IPS-20b (cell line): ENCODE results near the gene RFXAP.
"Not testable (repeated sequence)": the region's sequence is repeated elsewhere in the genome, so short reads cannot be mapped to it uniquely, and the experiment has no call there.

Experiments used
- H3K27ac ChIP-seq: one replicate; pipeline ENCODE4 v1.5.1; 2013; ENCODE audit warnings: low read length
- H3K27me3 ChIP-seq: 2 replicates; pipeline ENCODE4 v1.6.1; 2013; ENCODE audit warnings: mild to moderate bottlenecking, low read length, inconsistent platforms; ENCODE audit not compliant: insufficient read depth
- H3K36me3 ChIP-seq: 2 replicates; pipeline ENCODE4 v1.6.1; 2013; ENCODE audit warnings: low read depth, mild to moderate bottlenecking, inconsistent platforms, low read length, moderate library complexity; ENCODE audit not compliant: insufficient read depth
- H3K4me1 ChIP-seq: 2 replicates; pipeline ENCODE4 v1.6.1; 2013; ENCODE audit warnings: mild to moderate bottlenecking, control low read depth, inconsistent platforms, low read length, moderate library complexity; ENCODE audit not compliant: insufficient read depth
- H3K4me3 ChIP-seq: 2 replicates; pipeline ENCODE4 v1.5.1; 2013; ENCODE audit warnings: mild to moderate bottlenecking, low read length, inconsistent platforms
- H3K9ac ChIP-seq: 2 replicates; pipeline ENCODE4 v1.6.1; 2013; ENCODE audit warnings: low read depth, mild to moderate bottlenecking, inconsistent platforms, low read length, moderate library complexity
- H3K9me3 ChIP-seq: 2 replicates; pipeline ENCODE4 v1.6.1; 2013; ENCODE audit warnings: mild to moderate bottlenecking, low read depth, low read length, inconsistent platforms; ENCODE audit not compliant: insufficient read depth

Gene RFXAP, protein sequence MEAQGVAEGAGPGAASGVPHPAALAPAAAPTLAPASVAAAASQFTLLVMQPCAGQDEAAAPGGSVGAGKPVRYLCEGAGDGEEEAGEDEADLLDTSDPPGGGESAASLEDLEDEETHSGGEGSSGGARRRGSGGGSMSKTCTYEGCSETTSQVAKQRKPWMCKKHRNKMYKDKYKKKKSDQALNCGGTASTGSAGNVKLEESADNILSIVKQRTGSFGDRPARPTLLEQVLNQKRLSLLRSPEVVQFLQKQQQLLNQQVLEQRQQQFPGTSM

DNA sequence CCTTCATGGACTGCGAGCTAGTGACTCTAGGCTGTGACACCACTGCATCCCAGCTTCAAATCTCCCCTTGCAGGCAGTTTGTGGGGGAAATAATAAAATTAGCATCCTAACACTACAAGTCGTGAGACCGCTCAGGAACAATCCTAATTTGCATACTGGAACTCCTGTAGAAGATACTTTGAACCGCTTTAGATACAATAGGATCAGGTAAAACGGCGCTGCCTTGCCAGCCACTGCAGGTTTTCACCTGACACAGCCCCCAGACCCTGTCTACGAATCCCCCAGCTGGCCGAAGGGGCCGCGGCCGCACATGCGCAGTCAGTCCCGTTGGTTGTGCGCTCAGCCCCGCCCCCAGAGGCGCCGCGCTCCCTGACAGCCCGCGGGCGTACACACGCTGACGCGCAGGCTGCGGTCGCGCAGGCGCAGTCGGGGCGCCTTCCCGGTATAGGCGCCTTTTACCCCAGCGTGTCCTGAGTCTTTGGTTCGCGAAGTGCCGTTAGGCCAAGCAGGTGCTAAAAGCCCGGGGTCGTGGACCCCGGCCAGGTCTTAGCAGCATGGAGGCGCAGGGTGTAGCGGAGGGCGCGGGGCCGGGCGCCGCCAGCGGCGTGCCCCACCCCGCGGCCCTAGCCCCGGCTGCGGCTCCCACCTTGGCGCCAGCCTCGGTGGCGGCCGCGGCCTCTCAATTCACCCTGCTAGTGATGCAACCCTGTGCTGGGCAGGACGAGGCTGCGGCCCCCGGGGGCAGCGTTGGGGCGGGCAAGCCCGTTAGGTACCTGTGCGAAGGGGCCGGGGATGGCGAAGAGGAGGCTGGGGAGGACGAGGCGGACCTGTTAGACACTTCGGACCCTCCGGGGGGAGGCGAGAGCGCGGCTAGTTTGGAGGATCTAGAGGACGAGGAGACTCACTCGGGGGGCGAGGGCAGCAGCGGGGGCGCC lies at the start of gene RFXAP:
Gene RFXAP, plus strand, starts transcription at position 419 of the 935 bp plus-strand sequence. Its CDS starts 136 bp downstream, at position 555.
- peak within 1 kb of the TSS; percentile 85 for H3K4me3 ChIP-seq

DNA sequence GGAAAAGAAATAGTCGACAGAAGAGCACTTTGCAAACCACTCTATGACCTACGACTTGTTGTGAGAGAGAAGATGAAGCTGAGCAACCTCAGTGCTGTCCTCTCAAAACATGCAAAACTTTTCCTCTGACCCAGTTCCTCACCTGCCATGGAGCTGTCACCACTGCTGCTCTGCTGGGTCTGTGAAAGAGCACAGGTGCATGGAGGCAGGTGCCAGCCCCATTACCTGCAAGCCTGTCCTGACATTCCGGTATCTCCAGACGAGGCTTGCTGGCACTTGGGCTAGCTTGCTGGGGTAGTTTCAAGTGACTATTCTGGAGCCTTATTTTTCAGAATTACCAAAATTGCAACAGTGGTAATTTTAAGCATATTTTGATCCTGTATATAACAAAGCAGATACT lies 49.5 kb upstream of the RFXAP start:
- no peaks in the 10 kb centered on the region for H3K36me3 ChIP-seq
- H3K4me3 ChIP-seq, result no peak overlapping the region
- H3K4me1 ChIP-seq, result peaks cover 7% of the 10 kb centered on the region; the same call in 1 of the 2 replicates
- H3K27me3 ChIP-seq, result no peaks in the 10 kb centered on the region
- H3K9me3 ChIP-seq, result 0 out of 2 replicates have a peak, but pooled peaks cover 3% of the 10 kb centered on the region
- no peak overlapping the region for H3K27ac ChIP-seq
- no peak overlapping the region for H3K9ac ChIP-seq

More for the DNA sequence above, at the start of gene RFXAP:
- H3K27me3 ChIP-seq, result peaks cover 9% of the 10 kb centered on the region; the same call in 1 of the 2 replicates
- peak within 1 kb of the TSS; percentile 76; the same call in 1 of the 2 replicates for H3K9ac ChIP-seq
- H3K27ac ChIP-seq, result no peak within 1 kb of the TSS
- no peaks in the 10 kb centered on the region for H3K9me3 ChIP-seq
- peaks cover 14% of the 10 kb centered on the region; the same call in 1 of the 2 replicates for H3K4me1 ChIP-seq
- H3K36me3 ChIP-seq, result no peaks in the 10 kb centered on the region

DNA sequence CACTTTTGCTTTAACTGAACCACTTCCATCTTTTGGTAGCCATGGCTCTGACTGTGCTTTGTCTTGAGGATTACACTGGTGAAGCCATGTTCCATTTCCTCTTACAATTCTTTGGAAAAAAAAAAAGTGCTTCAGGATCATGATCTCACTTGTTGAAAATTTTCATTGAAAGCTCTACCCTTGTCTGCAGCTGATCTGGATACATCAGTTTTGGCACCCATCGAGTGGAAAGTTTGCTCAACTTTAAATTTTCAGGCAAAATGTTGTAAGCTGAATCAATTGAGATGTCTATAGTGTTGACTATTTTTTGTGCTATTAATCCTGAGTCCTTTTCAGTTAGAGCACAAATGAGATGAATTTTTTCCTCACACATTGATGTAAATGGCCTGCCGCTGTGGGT lies 48.3 kb upstream of the RFXAP start:
- H3K36me3 ChIP-seq, result no peaks in the 10 kb centered on the region
- H3K4me3 ChIP-seq, result no peak overlapping the region
- 0 out of 2 replicates have a peak, but pooled peaks cover 3% of the 10 kb centered on the region for H3K9me3 ChIP-seq
- no peak overlapping the region for H3K27ac ChIP-seq
- H3K27me3 ChIP-seq, result no peaks in the 10 kb centered on the region
- H3K9ac ChIP-seq, result no peak overlapping the region
- peaks cover 7% of the 10 kb centered on the region; the same call in 1 of the 2 replicates for H3K4me1 ChIP-seq

DNA sequence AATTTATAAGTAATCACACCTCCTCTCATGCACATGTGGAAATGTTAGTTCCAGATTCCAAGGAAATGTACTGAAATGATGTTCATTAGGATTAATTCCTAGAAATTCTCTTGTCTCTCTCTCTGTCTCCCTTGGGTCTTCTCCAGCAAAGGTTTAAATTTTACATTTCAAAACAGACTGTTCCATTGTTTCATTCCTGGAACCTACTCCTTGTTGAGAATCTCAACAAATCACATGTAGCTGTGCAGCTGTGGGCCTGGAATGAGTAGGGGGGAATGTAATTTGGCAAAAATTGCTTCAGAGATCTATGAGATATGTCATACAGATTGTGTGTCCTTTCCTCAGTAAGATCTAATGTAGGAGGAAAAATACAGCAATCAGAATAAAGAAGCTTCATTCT lies 46.2 kb upstream of the RFXAP start:
- no peaks in the 10 kb centered on the region for H3K27me3 ChIP-seq

DNA sequence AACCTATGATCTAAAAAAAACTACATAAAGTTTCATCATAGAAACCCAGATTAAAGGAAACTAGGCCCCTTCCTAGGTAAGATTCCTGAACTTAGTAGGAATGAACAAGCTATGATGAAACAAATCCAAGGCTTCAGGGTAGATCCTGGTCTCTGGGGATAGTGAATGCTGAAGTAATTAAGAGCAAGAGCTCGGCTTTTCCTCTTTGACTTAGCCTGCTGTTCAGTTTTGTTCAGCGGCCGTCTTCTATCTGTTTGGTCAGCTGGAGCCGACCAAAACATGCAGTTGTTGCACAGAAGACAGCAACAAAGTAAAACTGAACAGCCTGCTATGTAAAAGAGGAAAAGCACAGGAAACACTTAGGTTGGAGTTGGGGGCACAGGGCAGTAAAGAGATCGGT lies 44.1 kb upstream of the RFXAP start:
- Histone ChIP-seq H3K4me3 (no peak overlapping the region), H3K27me3 (no peaks in the 10 kb centered on the region), H3K4me1 (peaks cover 18% of the 10 kb centered on the region; the same call in 1 of the 2 replicates), H3K36me3 (no peaks in the 10 kb centered on the region), H3K9me3 (no peaks in the 10 kb centered on the region), H3K27ac (no peak overlapping the region), H3K9ac (no peak overlapping the region)

More for the DNA sequence above, 46.2 kb upstream of the RFXAP start:
- no peak overlapping the region for H3K27ac ChIP-seq
- H3K4me3 ChIP-seq, result no peak overlapping the region
- H3K4me1 ChIP-seq, result peaks cover 11% of the 10 kb centered on the region; the same call in 1 of the 2 replicates
- no peaks in the 10 kb centered on the region for H3K36me3 ChIP-seq
- H3K9me3 ChIP-seq, result no peaks in the 10 kb centered on the region
- H3K9ac ChIP-seq, result no peak overlapping the region

DNA sequence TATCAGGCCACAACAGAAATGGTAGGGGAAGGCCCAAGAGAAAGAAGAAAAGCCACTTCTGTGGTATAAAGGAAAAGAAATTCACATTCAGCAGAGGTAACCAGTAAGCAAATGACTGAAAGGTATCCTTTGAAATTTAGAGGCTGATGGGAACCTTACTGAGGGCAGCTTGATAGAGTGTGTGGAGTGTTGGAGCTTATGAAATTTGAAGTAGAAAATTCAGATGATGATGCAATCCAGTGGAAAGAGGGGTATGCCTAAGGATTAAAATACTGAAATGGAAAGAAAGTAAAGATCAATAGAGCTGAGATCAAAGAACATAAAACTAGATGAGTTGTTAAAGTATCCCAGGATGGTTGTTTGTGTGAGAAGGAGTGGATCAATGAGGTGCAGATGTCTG lies 42.8 kb upstream of the RFXAP start:
- no peak overlapping the region for H3K9ac ChIP-seq
- peaks cover 18% of the 10 kb centered on the region; the same call in 1 of the 2 replicates for H3K4me1 ChIP-seq
- no peaks in the 10 kb centered on the region for H3K9me3 ChIP-seq
- H3K36me3 ChIP-seq, result no peaks in the 10 kb centered on the region
- H3K27me3 ChIP-seq, result no peaks in the 10 kb centered on the region
- no peak overlapping the region for H3K27ac ChIP-seq
- no peak overlapping the region for H3K4me3 ChIP-seq

DNA sequence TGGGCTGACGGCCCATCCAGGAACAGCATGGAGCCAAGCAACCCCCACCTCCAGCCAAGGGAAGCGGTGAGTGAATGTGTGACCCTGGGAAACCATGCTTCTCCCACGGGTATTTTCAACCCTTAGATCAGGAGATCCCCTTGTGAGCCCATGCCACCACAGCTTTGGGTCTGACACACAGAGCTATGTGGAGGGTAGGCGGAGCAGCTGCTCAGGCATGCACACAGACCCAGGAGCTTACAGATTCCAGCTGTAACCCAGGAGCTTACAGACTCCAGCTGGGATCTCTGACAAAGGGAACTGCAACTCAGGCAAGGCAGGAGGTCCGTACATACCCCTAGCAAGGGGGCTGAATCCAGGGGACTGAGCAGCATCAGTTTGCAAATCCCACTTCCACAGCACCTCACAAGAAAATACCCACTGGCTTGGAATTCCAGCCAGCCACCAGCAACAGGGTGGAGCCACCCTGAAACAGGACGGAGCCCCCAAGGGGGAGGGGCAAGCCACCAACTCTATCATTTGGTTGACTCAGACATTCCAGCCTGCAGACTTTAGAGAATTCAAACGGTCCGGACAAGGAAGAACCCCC lies 40.8 kb upstream of the RFXAP start:
- Histone ChIP-seq H3K9me3 (no peaks in the 10 kb centered on the region), H3K36me3 (no peaks in the 10 kb centered on the region), H3K4me3 (0 out of 2 replicates have a peak overlapping the region, but pooled peaks have one; percentile 21), H3K9ac (no peak overlapping the region), H3K27ac (no peak overlapping the region), H3K27me3 (no peaks in the 10 kb centered on the region), H3K4me1 (peaks cover 15% of the 10 kb centered on the region; the same call in 1 of the 2 replicates)

DNA sequence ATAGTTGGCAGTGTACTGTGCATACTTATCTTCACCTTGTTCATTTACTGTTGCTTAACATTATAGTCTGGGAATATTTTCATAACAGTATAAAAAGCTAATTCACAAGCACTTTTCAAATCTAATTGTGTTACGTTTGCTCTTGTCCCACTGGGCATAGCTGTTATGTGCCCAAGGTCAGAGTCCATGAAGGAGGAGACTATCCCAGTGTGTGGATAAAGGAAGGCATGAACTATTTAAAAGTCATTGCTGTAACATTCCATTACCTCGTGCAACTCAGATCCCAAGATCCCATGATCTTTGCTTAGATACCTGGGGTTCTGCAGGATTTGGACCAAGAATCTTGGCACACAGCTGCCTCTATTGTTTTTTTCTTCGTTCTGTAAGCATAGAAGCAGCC lies 35.1 kb upstream of the RFXAP start:
- H3K4me3 ChIP-seq, result no peak overlapping the region
- 0 out of 2 replicates have a peak, but pooled peaks cover 3% of the 10 kb centered on the region for H3K4me1 ChIP-seq
- no peak overlapping the region for H3K9ac ChIP-seq
- H3K27me3 ChIP-seq, result no peaks in the 10 kb centered on the region
- no peaks in the 10 kb centered on the region for H3K36me3 ChIP-seq
- no peak overlapping the region for H3K27ac ChIP-seq
- no peaks in the 10 kb centered on the region for H3K9me3 ChIP-seq

DNA sequence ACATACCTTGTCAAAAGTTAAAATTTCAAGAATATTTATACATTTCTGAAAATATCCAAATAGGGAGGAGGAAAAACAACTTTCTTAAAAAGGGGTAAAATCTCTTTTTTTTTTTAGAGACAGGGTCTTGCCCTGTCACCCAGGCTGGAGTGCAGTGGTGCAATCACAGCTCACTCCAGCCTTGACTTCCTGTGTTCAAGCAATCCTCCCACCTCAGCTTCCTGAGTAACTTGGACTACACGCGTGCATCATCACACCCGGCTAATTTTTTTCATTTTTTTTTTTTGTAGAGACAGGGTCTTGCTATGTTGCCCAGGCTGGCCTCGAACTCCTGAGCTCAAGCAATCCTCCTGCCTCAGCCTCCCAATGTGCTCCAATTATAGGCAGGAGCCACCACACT lies 32.8 kb upstream of the RFXAP start:
- not testable (repeated sequence) for H3K9ac ChIP-seq, H3K4me3 ChIP-seq, H3K27me3 ChIP-seq, H3K9me3 ChIP-seq, H3K27ac ChIP-seq, H3K36me3 ChIP-seq, H3K4me1 ChIP-seq

DNA sequence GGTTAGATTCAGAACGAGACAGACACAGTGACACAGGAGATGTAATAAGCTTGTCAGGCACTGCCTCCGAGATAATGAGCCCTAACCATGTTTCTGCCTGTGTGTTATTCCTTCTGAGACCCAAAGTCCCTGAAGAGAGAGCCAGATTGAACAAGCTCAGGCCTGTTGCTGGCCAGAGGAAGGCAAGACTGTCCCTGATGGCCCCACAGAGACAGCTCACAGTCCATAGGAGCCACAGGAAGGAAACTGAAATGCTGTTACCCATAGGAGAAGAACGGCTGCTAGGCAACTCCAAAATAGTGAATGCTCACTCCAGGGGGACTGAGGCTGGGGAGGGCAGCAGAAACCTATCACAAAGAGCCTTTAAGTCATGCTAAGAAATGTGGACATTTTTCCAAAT lies 31.8 kb upstream of the RFXAP start:
- Histone ChIP-seq H3K9ac (no peak overlapping the region), H3K36me3 (no peaks in the 10 kb centered on the region), H3K27me3 (no peaks in the 10 kb centered on the region), H3K9me3 (no peaks in the 10 kb centered on the region), H3K4me3 (no peak overlapping the region), H3K4me1 (no peaks in the 10 kb centered on the region), H3K27ac (no peak overlapping the region)

DNA sequence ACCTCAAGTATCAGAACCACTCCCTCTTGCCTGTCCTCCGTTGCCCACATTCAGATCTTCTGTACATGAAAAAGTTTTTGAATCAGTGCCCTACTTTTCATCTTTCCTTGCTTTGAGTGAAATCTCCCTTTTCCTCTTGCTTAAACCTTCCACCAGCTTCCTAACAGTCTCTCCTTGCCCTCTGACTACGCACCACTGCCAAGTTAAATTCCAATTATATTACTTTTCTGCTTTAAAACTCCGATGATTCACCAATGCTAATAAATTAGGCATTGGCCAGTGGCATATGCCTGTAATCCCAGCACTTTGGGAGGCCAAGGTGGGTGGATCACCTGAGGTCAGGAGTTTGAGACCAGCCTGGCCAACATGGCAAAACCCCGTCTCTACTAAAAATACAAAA lies 30.7 kb upstream of the RFXAP start:
- Histone ChIP-seq H3K4me1 (no peaks in the 10 kb centered on the region), H3K4me3 (no peak overlapping the region), H3K27me3 (no peaks in the 10 kb centered on the region), H3K9me3 (no peaks in the 10 kb centered on the region), H3K36me3 (no peaks in the 10 kb centered on the region), H3K27ac (no peak overlapping the region), H3K9ac (no peak overlapping the region)
